Stomach (tissue), 9 donors: ENCODE results near the gene ADGRD2. TPM values are rescaled to one million over a fixed set of nuclear protein-coding genes. Genes with fewer than 3 reads are reported as not detected.

ENCODE experiments used
- DNase-seq, 2 donors: peaks; one replicate each; pipeline versions ENCODE4 v3.0.0 to v3.0.0-alpha.2; 2013 to 2019
- H3K27ac ChIP-seq, 5 donors: fragments of 200-600 bp in 4 of 5; sonication (generic) in 4 of 5; one replicate each; pipeline ENCODE4 v1.5.1; 2013 to 2019; ENCODE audit warnings: mild to moderate bottlenecking in 1 of 5, moderate library complexity in 1 of 5
- H3K27me3 ChIP-seq, 3 donors: fragments of 200-600 bp; sonication (generic); one replicate each; pipeline ENCODE4 v1.5.1; 2017 to 2019; ENCODE audit warnings: mixed run types in 1 of 3
- H3K36me3 ChIP-seq, 4 donors: fragments of 200-600 bp; sonication (generic); 1 replicate in 3 of 4; 2 replicates in 1 of 4; pipeline ENCODE4 v1.5.1; 2016 to 2019
- H3K4me1 ChIP-seq, 4 donors: fragments of 200-600 bp; sonication (generic); one replicate each; pipeline ENCODE4 v1.5.1; 2016 to 2019
- H3K4me3 ChIP-seq, 4 donors: fragments of 200-600 bp; sonication (generic) in 3 of 4; one replicate each; pipeline ENCODE4 v1.5.1; 2016 to 2019; ENCODE audit warnings: mild to moderate bottlenecking in 1 of 4
- H3K9me3 ChIP-seq, 4 donors: fragments of 200-600 bp; sonication (generic); one replicate each; pipeline ENCODE4 v1.5.1; 2016 to 2019
- EP300 ChIP-seq: sonication (generic); formaldehyde crosslinking; IDR thresholded peaks from one replicate; pipeline ENCODE4 v1.6.1; 2017; ENCODE audit warnings: antibody characterized with exemption
- POLR2A ChIP-seq, 4 donors: fragments of 450-650 bp; IDR thresholded peaks; one replicate each; pipeline ENCODE4 v1.6.1; 2016; ENCODE audit warnings: antibody characterized with exemption in 4 of 4, control low read depth in 2 of 4, mild to moderate bottlenecking in 1 of 4, moderate library complexity in 1 of 4
- POLR2AphosphoS5 ChIP-seq, 3 donors: sonication (generic); formaldehyde crosslinking; IDR thresholded peaks; one replicate each; pipeline ENCODE4 v1.6.1; 2016; ENCODE audit warnings: antibody characterized with exemption in 3 of 3
- WGBS, 5 donors: extraction: QIAGEN DNeasy Blood & Tissue Kit in 3 of 5; methylation state at CpG; one replicate each; pipeline versions ENCODE4 v1.1.5 to v1.1.7; 2013 to 2018; 5-methylcytosine and 5-hydroxymethylcytosine counted together
- intact Hi-C: fragments of 100-400 bp; cut with DNase I; formaldehyde crosslinking; loops from one replicate; pipeline ENCODE4 v1.15.1; 2023; ENCODE audit warnings: low total_unique reads
- polyA plus RNA-seq, 3 donors: library from polyadenylated mRNA; stranded (reverse); fragments of 200-250 nt; gene quantifications; one replicate each; pipeline ENCODE4 v1.2.3, GENCODE V29; 2013
- total RNA-seq, 5 donors: library from RNA; depleted of rRNA; stranded (reverse); fragments of >200 nt; gene quantifications; one replicate each; pipeline versions ENCODE4 v1.1.0 to v1.2.3, GENCODE V29; 2014 to 2016
- TF ChIP-seq, protein P1 (sequence below), 7 experiments: fragments of 450-650 bp in 4 of 7; fragments of 200-600 bp in 3 of 7; sonication (generic) in 3 of 7; IDR thresholded peaks; one replicate each; pipeline ENCODE4 v1.5.1; 2016 to 2019; ENCODE audit warnings: antibody characterized with exemption in 7 of 7, control low read depth in 2 of 7, mild to moderate bottlenecking in 1 of 7
- donor health status: healthy with polysubstance abuse.
- donor health status: Bipolar disorder and iron deficiency.
- donor health status: healthy.

The ADGRD2 gene
- total and polyA plus RNA-seq, 8 donors: not detected

DNA sequence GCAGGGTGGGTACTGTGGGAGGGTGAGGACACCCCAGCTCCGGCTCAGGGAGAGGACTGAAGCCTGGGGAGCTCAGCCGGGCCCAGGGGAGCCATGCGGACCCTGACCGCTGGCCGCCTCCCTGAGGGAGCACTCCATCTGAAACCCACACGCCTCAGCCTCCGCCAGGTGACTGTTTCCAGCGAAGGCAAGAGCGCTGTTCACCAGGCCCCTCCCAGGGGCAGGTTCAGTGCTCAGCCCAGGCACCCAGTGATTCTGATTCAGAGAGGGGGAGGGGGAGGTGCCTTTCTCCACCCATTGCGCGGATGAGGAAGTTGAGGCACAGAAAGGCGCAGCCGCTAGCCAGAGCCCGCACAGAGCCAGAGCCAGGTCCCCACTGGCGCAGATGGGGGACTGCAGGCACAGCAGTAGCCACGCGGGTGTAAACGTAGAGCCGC is 27.0 kb downstream of the ADGRD2 start:
- Histone ChIP-seq H3K9me3 (no peaks in the 10 kb centered on the region), H3K27ac (no peak overlapping the region), H3K4me3 (peak overlapping the region in 2 of 4 donors; percentile 18 to 24), H3K4me1 (peaks cover 7 to 14% (median 11%) of the 10 kb centered on the region in 4 donors), H3K27me3 (peaks cover 23 to 94% (median 65%) of the 10 kb centered on the region in 3 donors), H3K36me3 (no peaks in the 10 kb centered on the region)
- intact Hi-C loops: no loop called here
- WGBS, 5 donors: 29 to 44% (median 30%) methylated on average over 9 to 19 of the region's 19 CpGs
- no peak for TF ChIP-seq POLR2AphosphoS5 (IDR thresholded peaks at IDR 0.05)
- no peak for TF ChIP-seq POLR2A (IDR thresholded peaks at IDR 0.05)
- TF ChIP-seq, protein P1, sequence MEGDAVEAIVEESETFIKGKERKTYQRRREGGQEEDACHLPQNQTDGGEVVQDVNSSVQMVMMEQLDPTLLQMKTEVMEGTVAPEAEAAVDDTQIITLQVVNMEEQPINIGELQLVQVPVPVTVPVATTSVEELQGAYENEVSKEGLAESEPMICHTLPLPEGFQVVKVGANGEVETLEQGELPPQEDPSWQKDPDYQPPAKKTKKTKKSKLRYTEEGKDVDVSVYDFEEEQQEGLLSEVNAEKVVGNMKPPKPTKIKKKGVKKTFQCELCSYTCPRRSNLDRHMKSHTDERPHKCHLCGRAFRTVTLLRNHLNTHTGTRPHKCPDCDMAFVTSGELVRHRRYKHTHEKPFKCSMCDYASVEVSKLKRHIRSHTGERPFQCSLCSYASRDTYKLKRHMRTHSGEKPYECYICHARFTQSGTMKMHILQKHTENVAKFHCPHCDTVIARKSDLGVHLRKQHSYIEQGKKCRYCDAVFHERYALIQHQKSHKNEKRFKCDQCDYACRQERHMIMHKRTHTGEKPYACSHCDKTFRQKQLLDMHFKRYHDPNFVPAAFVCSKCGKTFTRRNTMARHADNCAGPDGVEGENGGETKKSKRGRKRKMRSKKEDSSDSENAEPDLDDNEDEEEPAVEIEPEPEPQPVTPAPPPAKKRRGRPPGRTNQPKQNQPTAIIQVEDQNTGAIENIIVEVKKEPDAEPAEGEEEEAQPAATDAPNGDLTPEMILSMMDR (IDR thresholded peaks at IDR 0.05): no peak
- no peak for TF ChIP-seq EP300
- DNase-seq: peak in 1 of 2 donors; percentile 34

DNA sequence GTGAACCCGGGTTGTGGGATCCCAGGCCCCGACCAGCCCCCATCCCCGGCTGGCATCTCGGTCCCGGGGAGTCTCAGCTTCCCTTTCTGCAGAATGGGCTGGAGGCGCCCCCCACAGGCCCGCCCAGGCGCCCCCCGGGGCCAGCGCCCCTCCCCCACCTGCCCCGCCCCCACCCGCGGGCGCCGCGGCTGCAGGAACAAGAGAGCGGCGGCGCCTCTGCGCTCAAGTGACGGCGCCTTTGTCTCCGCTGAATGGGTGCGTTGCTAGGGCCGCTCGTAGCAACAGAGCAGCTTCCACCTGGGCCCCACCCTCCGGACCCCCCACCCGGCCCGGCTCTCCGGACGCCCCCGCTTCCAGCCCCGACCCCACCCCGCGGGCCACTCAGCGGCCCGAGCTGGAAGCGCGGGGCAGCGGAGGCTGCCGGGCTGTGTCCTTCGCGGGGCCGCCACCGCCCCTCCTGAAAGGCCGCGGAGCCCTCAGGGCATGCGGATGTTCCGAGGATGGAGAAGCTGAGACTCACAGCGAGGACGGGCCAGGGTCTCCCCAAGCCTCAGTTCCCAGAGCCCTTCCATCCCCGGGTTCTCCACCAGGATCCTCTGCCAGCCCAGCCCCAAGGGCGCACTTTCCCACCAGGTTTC is 27.5 kb downstream of the ADGRD2 start:
- TF ChIP-seq EP300 (no peak), POLR2AphosphoS5 (IDR thresholded peaks at IDR 0.05) (no peak), POLR2A (IDR thresholded peaks at IDR 0.05) (no peak)
- TF ChIP-seq, protein P1 (IDR thresholded peaks at IDR 0.05): no peak
- H3K4me1 ChIP-seq: peaks cover 7 to 14% (median 11%) of the 10 kb centered on the region in 4 donors
- peaks cover 23 to 98% (median 69%) of the 10 kb centered on the region in 3 donors for H3K27me3 ChIP-seq
- H3K9me3 ChIP-seq: no peaks in the 10 kb centered on the region
- H3K4me3 ChIP-seq: peak overlapping the region in 2 of 4 donors; percentile 18 to 24
- peak in 1 of 2 donors; percentile 62 for DNase-seq
- 5 to 17% (median 7%) methylated on average over 7 to 53 of the region's 53 CpGs for WGBS, 5 donors
- no peaks in the 10 kb centered on the region for H3K36me3 ChIP-seq
- no peak overlapping the region for H3K27ac ChIP-seq
- intact Hi-C loops: no loop called here

DNA sequence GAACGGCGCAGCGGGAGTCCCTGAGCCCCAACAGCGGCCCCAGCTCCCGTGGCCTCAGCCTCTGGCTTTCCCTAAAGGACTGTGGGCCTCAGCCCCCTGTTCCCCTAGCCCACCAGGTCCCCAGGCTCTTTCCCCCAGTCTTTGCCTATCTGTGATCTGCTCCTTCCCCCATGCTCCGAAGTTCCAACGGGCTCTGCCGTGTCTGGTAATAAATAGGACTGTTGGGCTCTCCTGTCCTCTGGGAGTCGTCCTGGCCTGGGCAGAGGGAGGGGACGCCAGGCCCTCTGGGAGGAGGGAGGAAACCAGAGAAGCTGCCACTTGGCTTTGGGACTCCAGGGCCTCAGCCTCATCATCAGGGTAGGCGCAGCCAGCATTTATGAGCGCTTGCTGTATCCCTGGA is 28.1 kb downstream of the ADGRD2 start:
- H3K4me3 ChIP-seq: no peak overlapping the region
- no peak for DNase-seq
- H3K36me3 ChIP-seq: no peaks in the 10 kb centered on the region
- peaks cover 7 to 14% (median 11%) of the 10 kb centered on the region in 4 donors for H3K4me1 ChIP-seq
- H3K27ac ChIP-seq: no peak overlapping the region
- H3K9me3 ChIP-seq: no peaks in the 10 kb centered on the region
- WGBS, 5 donors: 44 to 65% (median 54%) methylated on average over 9 to 12 of the region's 12 CpGs
- peaks cover 23 to 98% (median 69%) of the 10 kb centered on the region in 3 donors for H3K27me3 ChIP-seq
- intact Hi-C loops: no loop called here
- TF ChIP-seq POLR2A (IDR thresholded peaks at IDR 0.05) (no peak), EP300 (no peak), POLR2AphosphoS5 (IDR thresholded peaks at IDR 0.05) (no peak)
- TF ChIP-seq, protein P1 (IDR thresholded peaks at IDR 0.05): no peak

DNA sequence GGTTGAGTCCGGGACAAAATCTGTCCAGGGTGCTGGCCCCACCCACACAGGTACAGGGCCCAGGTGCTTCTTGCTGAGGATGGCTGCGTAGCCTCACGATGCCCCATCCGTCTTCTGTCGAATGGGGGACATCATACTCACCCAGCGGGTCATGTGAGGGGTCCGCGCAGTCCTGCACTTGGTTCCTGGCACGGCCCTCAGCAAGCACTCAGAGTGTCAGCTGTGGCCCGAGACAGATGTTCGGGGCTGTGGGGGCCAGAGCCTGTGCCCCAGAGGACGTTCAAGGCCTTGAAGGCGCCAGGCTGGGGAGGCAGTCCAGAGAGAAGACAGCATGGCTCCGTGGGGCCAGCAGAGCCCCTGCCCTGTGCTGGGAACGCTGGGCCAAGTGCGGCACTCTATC is 29.1 kb downstream of the ADGRD2 start:
- TF ChIP-seq, protein P1 (IDR thresholded peaks at IDR 0.05): no peak
- TF ChIP-seq EP300: no peak
- no peak for TF ChIP-seq POLR2AphosphoS5 (IDR thresholded peaks at IDR 0.05)
- no peak for TF ChIP-seq POLR2A (IDR thresholded peaks at IDR 0.05)
- Histone ChIP-seq H3K27me3 (peaks cover 23 to 96% (median 69%) of the 10 kb centered on the region in 3 donors), H3K4me1 (peaks cover 7 to 14% (median 11%) of the 10 kb centered on the region in 4 donors), H3K4me3 (no peak overlapping the region), H3K9me3 (no peaks in the 10 kb centered on the region), H3K36me3 (no peaks in the 10 kb centered on the region), H3K27ac (no peak overlapping the region)
- intact Hi-C loops: no loop called here
- DNase-seq: no peak
- WGBS, 5 donors: 72 to 87% (median 85%) methylated on average over 7 to 16 of the region's 16 CpGs
